Hindlimb muscle (tissue), 1 donor: ENCODE results near the gene ADCK1. TPM values are rescaled to one million over a fixed set of nuclear protein-coding genes. Genes with fewer than 3 reads are reported as not detected.
"Not testable (repeated sequence)": the region's sequence is repeated elsewhere in the genome, so short reads cannot be mapped to it uniquely, and the experiment has no call there.

Experiments used
- DNase-seq: peaks from one replicate; pipeline ENCODE4 v3.0.0-alpha.2; 2013
- polyA plus RNA-seq: library from polyadenylated mRNA; unstranded; fragments of 120-200 nt; gene quantifications from one replicate; pipeline ENCODE4 v1.2.1, GENCODE V29; 2013; ENCODE audit not compliant: insufficient read length

The ADCK1 gene
- polyA plus RNA-seq, 1 donor, result 8.4 TPM

- DNase-seq, result not testable (repeated sequence)
These were observed 159.8 kb downstream of the ADCK1 start for GRCh38 chr14:77959686-77960085.

GRCh38 chr14:77961847-77962580 is 162.1 kb downstream of the ADCK1 start:
- no peak for DNase-seq

- no peak for DNase-seq
These were observed 163.0 kb downstream of the ADCK1 start for GRCh38 chr14:77962731-77963520.

- DNase-seq, result no peak
These were observed 164.7 kb downstream of the ADCK1 start for GRCh38 chr14:77964586-77964985.

GRCh38 chr14:77965050-77965449 is 165.1 kb downstream of the ADCK1 start:
- DNase-seq, result no peak

GRCh38 chr14:77965919-77966435 is 166.1 kb downstream of the ADCK1 start:
- DNase-seq, result no peak

GRCh38 chr14:77967110-77967509 is 167.2 kb downstream of the ADCK1 start:
- no peak for DNase-seq

- no peak for DNase-seq
These were observed 170.7 kb downstream of the ADCK1 start for GRCh38 chr14:77970646-77971045.

GRCh38 chr14:77973246-77973645 is 173.3 kb downstream of the ADCK1 start:
- DNase-seq, result no peak

- no peak for DNase-seq
These were observed 176.7 kb downstream of the ADCK1 start for GRCh38 chr14:77976591-77976990.

- no peak for DNase-seq
These were observed 179.3 kb downstream of the ADCK1 start for GRCh38 chr14:77979171-77979570.

GRCh38 chr14:77979666-77980351 is 179.9 kb downstream of the ADCK1 start:
- no peak for DNase-seq

GRCh38 chr14:77980475-77981321 is 180.8 kb downstream of the ADCK1 start:
- no peak for DNase-seq

Other genes with a start within 250 kb of the ADCK1 start
- 20.3 TPM for gene SPTLC2, start 183.5 kb upstream of the ADCK1 start, polyA plus RNA-seq
- gene ALKBH1, start 92.1 kb upstream of the ADCK1 start, polyA plus RNA-seq, result 13.3 TPM
- gene SLIRP, start 92.0 kb upstream of the ADCK1 start, polyA plus RNA-seq, result 63.4 TPM
- 52.5 TPM for gene SNW1, start 39.0 kb upstream of the ADCK1 start, polyA plus RNA-seq